Mesothelial cell of epicardium (in vitro differentiated cells): ENCODE measurements around the gene SCLT1. TPM values are rescaled to one million over a fixed set of nuclear protein-coding genes. Genes with fewer than 3 reads are reported as not detected.

Experiments used
- DNase-seq, 2 experiments: peaks; one replicate each; pipeline ENCODE4 v3.0.0; 2021; ENCODE audit warnings: low spot score in 2 of 2; ENCODE audit not compliant: unreplicated experiment in 2 of 2
- H3K27ac Mint-ChIP-seq: 2 replicates; pipeline ENCODE4 v1.8.0; 2021; ENCODE audit warnings: mixed read lengths
- H3K27me3 Mint-ChIP-seq: 2 replicates; pipeline ENCODE4 v1.8.0; 2021; ENCODE audit warnings: low read depth, mixed read lengths
- H3K36me3 Mint-ChIP-seq: 2 replicates; pipeline ENCODE4 v1.8.0; 2021; ENCODE audit warnings: mixed read lengths
- H3K4me1 Mint-ChIP-seq: 2 replicates; pipeline ENCODE4 v1.8.0; 2021; ENCODE audit warnings: mixed read lengths
- H3K4me3 Mint-ChIP-seq: 2 replicates; pipeline ENCODE4 v1.8.0; 2021; ENCODE audit warnings: mild to moderate bottlenecking, moderate library complexity, mixed read lengths
- H3K9me3 Mint-ChIP-seq: 2 replicates; pipeline ENCODE4 v1.8.0; 2021; ENCODE audit warnings: mixed read lengths
- total RNA-seq: library from RNA; stranded (reverse); gene quantifications from 3 replicates; pipeline ENCODE4 v1.2.1, GENCODE V29; 2021
- TF ChIP-seq, protein P1 (sequence below): fragments of 200-600 bp; sonication (generic); IDR thresholded peaks from one replicate; pipeline ENCODE4 v1.5.0; 2021; ENCODE audit warnings: antibody characterized with exemption; ENCODE audit not compliant: unreplicated experiment

SCLT1 gene
- total RNA-seq, 1 donor from 2014 or later: 19.0 TPM

DNA sequence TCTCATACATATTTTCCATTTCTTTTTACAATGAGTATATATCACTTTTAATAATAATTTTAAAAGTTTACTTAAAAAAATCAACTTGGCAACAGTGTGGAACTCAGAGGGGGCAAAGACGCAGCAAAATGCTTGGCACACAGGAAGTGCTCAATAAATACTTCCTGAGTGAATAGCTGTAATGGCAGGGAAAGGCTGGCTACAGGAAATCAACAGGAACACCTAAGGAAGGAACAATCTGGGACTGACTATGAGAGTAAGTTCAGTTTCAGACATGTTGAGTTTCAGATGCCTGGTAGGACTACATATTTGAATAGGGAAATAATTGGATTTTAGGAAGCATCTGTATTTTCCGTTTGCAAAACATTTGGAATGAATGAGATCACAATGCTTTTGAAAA lies 137.6 kb downstream of the SCLT1 start:
- Mint-ChIP-seq H3K27ac (no peak overlapping the region), H3K36me3 (peaks cover 6% of the 10 kb centered on the region), H3K4me3 (no peak overlapping the region), H3K4me1 (no peaks in the 10 kb centered on the region), H3K27me3 (no peaks in the 10 kb centered on the region), H3K9me3 (peaks cover 4% of the 10 kb centered on the region)
- DNase-seq: no peak
- TF ChIP-seq, protein P1, sequence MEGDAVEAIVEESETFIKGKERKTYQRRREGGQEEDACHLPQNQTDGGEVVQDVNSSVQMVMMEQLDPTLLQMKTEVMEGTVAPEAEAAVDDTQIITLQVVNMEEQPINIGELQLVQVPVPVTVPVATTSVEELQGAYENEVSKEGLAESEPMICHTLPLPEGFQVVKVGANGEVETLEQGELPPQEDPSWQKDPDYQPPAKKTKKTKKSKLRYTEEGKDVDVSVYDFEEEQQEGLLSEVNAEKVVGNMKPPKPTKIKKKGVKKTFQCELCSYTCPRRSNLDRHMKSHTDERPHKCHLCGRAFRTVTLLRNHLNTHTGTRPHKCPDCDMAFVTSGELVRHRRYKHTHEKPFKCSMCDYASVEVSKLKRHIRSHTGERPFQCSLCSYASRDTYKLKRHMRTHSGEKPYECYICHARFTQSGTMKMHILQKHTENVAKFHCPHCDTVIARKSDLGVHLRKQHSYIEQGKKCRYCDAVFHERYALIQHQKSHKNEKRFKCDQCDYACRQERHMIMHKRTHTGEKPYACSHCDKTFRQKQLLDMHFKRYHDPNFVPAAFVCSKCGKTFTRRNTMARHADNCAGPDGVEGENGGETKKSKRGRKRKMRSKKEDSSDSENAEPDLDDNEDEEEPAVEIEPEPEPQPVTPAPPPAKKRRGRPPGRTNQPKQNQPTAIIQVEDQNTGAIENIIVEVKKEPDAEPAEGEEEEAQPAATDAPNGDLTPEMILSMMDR: no peak

DNA sequence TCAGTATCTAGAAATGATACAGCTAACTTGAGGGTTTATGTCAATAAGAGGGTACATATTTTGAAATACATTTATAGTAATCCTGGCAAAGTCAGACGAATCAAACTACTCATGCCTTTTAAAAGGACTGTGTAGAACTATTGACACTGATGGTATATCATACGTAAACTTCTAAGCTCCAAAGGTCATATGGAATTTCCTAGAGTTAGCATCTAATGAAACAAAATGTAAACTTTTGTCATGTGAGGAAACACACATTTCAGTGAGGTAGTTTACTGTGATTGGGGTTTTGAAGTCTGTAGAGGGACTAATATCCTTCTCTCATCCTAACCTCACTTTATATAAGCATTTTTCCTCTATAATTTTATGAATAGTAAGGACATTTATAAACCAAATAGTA lies 138.4 kb downstream of the SCLT1 start:
- Mint-ChIP-seq H3K9me3 (peaks cover 4% of the 10 kb centered on the region), H3K27me3 (no peaks in the 10 kb centered on the region), H3K4me3 (no peak overlapping the region), H3K27ac (no peak overlapping the region), H3K4me1 (no peaks in the 10 kb centered on the region), H3K36me3 (peaks cover 8% of the 10 kb centered on the region)
- TF ChIP-seq, protein P1: no peak
- DNase-seq: no peak

DNA sequence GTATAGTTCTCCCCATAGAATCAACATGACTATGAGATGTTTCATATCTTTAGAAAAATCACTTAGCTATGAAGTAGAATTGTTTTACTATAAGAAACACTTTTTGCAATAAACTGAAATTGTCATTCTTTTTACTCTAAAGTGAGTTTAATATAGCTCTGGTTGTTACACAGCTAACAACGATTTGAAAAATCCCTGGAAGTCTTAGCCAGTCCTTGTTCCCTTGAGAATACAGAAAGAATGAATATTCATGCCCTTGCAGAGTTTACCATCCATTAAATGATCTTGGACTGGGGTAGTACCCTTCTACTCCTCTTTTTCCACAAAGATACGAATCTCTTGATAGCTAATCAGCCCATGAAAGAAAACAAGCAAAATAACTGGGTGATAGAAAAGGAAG lies 142.0 kb downstream of the SCLT1 start:
- Mint-ChIP-seq H3K4me1 (no peaks in the 10 kb centered on the region), H3K27me3 (no peaks in the 10 kb centered on the region), H3K36me3 (peaks cover 11% of the 10 kb centered on the region), H3K27ac (no peak overlapping the region), H3K4me3 (no peak overlapping the region), H3K9me3 (peaks cover 2% of the 10 kb centered on the region)
- DNase-seq: no peak
- TF ChIP-seq, protein P1: no peak

DNA sequence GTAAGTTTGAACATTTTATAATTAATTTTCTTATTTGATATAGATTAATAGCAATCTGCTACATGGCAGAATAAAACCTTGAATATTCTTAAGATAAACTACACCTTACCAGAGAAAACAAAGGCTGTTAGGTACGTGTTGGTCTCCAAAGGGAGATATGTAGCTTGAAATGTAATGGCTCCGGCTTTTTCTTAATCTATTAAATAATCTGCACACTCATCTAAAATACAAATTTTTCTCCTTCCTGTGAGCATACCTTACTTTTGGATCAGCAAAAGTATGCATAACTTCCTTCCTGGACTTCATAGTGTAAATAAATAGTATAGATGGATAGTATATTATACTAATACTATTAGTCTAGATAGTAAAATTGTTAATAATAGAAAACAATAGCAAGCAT lies 142.5 kb downstream of the SCLT1 start:
- Mint-ChIP-seq H3K36me3 (peaks cover 11% of the 10 kb centered on the region), H3K27ac (no peak overlapping the region), H3K9me3 (peaks cover 2% of the 10 kb centered on the region), H3K4me3 (no peak overlapping the region), H3K4me1 (no peaks in the 10 kb centered on the region), H3K27me3 (no peaks in the 10 kb centered on the region)
- TF ChIP-seq, protein P1: no peak
- DNase-seq: no peak

DNA sequence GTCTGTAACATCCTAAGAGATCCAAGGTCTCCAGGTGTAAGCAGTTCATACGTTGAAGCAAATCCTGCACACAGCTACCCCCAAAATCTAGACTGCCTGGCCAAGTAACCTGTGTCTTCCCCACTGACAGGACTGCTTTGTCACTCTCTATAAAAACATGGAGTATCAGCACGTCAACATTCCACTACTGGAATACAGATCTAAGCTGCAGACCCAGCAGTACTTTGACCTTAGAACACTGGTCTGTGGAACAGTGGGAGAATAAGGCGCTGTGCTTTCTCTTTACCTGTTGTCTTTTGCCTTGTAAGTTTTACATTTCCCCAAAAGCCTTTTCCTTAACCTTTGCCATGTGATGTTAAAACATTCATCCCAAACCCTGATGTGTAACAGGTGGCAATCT lies 146.4 kb downstream of the SCLT1 start:
- Mint-ChIP-seq H3K9me3 (peaks cover 2% of the 10 kb centered on the region), H3K27me3 (no peaks in the 10 kb centered on the region), H3K4me1 (peaks cover 20% of the 10 kb centered on the region), H3K36me3 (peaks cover 15% of the 10 kb centered on the region), H3K27ac (no peak overlapping the region), H3K4me3 (no peak overlapping the region)
- TF ChIP-seq, protein P1: no peak
- no peak for DNase-seq

DNA sequence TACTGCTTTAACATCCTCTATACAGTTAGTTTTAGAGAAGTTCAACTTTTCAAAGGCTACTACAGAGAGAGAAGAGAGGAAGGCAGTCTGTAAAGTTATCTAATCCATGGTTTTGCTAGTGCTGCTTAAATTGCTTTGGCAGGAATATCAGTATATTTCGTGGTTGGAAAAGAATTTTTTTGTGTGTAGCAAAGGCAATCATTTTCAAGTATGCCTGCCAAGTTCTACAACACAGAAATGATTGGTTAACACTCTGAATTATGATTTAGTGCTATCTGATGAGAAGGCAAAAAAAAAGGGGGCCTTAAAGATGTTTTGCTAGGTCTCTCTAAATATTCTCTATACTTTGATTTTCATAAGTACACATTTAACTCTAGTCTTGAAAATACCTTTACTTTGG lies 150.7 kb downstream of the SCLT1 start:
- DNase-seq: no peak
- Mint-ChIP-seq H3K4me3 (no peak overlapping the region), H3K9me3 (no peaks in the 10 kb centered on the region), H3K36me3 (peaks cover 14% of the 10 kb centered on the region), H3K27me3 (no peaks in the 10 kb centered on the region), H3K4me1 (peaks cover 21% of the 10 kb centered on the region), H3K27ac (peak overlapping the region; percentile 73)
- TF ChIP-seq, protein P1: no peak
